DND-41 (cell line): ENCODE measurements around the gene EIF1AD.

Experiments used
- CTCF ChIP-seq: IDR thresholded peaks from 2 replicates; pipeline ENCODE4 v1.5.1; 2012; ENCODE audit warnings: borderline replicate concordance, low read length, moderate library complexity, mild to moderate bottlenecking; ENCODE audit not compliant: poor library complexity, severe bottlenecking; ENCODE audit errors: extremely low read depth
- EZH2 ChIP-seq: IDR thresholded peaks from 3 replicates; pipeline ENCODE4 v1.6.1; 2012; ENCODE audit warnings: borderline replicate concordance, low read depth, mild to moderate bottlenecking, moderate library complexity, low read length, inconsistent platforms; ENCODE audit not compliant: severe bottlenecking

GRCh38 chr11:66001942-66002647, at the start of gene EIF1AD, which contains the start of gene BANF1:
- no peak for TF ChIP-seq CTCF
- TF ChIP-seq EZH2: no peak
